ENCODE measurements around the gene KITLG. TPM values are rescaled to one million over a fixed set of nuclear protein-coding genes. Genes with fewer than 3 reads are reported as not detected.

The KITLG gene
- polyA plus RNA-seq, 2 of the 4 experiments (the other 2 are of a cell fraction): 8.0 to 10.1 TPM

DNA sequence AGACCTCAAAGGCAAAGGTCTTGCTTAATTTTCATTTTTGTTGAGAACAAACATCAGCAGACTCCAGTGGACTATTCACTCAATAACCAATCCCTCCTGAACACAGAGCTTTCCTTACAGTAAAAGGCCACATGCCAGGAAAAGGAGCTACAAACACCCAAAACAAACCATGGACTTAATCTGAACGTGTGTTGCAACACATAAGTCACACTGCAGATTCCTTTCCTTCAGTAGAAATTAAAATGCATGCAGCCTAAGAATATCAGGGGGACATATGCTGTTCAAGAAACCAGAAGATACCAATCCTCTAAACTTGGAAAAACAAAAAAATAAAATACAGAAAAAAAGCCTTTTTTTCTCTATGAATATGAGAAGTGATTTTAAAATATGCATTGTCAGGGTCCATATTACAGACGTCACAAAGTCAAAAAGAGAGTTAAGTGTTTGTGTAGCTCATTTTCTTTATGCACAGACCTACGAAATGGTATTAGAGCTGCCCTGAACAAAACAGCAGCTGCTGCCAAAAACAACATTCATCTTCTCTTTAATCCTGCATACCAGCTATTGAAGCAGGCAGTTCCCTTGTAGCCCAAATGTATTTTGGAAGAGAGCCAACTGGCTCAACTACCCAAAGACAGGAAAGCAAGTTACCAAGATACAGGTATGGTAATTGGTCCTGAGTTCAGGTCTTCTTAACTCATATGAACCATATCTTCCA, 26.2 kb downstream of the KITLG start (continued):
- TF ChIP-seq, protein P1, sequence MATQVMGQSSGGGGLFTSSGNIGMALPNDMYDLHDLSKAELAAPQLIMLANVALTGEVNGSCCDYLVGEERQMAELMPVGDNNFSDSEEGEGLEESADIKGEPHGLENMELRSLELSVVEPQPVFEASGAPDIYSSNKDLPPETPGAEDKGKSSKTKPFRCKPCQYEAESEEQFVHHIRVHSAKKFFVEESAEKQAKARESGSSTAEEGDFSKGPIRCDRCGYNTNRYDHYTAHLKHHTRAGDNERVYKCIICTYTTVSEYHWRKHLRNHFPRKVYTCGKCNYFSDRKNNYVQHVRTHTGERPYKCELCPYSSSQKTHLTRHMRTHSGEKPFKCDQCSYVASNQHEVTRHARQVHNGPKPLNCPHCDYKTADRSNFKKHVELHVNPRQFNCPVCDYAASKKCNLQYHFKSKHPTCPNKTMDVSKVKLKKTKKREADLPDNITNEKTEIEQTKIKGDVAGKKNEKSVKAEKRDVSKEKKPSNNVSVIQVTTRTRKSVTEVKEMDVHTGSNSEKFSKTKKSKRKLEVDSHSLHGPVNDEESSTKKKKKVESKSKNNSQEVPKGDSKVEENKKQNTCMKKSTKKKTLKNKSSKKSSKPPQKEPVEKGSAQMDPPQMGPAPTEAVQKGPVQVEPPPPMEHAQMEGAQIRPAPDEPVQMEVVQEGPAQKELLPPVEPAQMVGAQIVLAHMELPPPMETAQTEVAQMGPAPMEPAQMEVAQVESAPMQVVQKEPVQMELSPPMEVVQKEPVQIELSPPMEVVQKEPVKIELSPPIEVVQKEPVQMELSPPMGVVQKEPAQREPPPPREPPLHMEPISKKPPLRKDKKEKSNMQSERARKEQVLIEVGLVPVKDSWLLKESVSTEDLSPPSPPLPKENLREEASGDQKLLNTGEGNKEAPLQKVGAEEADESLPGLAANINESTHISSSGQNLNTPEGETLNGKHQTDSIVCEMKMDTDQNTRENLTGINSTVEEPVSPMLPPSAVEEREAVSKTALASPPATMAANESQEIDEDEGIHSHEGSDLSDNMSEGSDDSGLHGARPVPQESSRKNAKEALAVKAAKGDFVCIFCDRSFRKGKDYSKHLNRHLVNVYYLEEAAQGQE (IDR thresholded peaks at IDR 0.05): no peak
- no peak for TF ChIP-seq POLR2AphosphoS2 (conservative IDR thresholded peaks at IDR 0.05; ENCODE audit: low read length)

DNA sequence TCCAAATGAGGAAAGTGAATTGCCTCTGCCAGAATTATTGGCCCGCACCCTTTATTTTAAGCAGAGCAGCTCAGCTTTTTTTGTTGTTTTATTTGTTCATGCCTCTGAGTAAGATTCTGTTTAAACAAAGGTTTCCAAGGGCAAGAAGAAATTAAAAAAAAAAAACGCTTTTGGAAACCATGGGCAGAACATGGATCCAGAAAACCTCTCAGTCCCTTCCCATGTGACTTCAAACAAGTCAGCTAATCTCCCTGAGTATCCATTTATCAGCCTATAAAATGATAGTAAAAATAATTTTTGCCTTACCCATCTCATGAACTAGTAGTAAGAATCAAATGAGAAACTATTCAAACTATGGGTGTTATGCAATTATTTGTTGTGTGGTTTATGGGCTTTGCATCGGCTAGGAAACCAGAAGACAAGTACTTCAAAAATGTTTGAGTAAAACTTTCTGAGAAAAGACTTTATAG, 27.6 kb downstream of the KITLG start:
- CTCF ChIA-PET: interaction anchor here (0.9 to 2.8 kb wide), 2 partner anchors 25 to 398 kb away, joined by 3 to 8 read pairs; no protein-coding TSS in a partner anchor
- FAIRE-seq (peak; percentile 51), ATAC-seq (peak; percentile 58 to 81; a peak in 5 of 6 replicates), DNase-seq (ENCODE audit: low read depth in 1 of 2, low spot score in 1 of 2) (peak; percentile 7 to 77)
- H3K4me3 ChIP-seq: no peak overlapping the region
- no peaks in the 10 kb centered on the region for H3K9me3 ChIP-seq
- 4% methylated on average over 3 of the region's 3 CpGs for WGBS (ENCODE audit: missing lambda C conversion rate)
- H3K4me1 ChIP-seq: peaks cover 45% of the 10 kb centered on the region
- H3K27ac ChIP-seq: peak overlapping the region; percentile 60 to 75; a peak in 5 of 6 replicates
- peak overlapping the region; percentile 71 for H3K4me2 ChIP-seq
- TF ChIP-seq SREBF2 (IDR thresholded peaks at IDR 0.05) (no peak), FOSL2 (IDR thresholded peaks at IDR 0.05) (0 out of 2 replicates have a peak, but pooled peaks have one; percentile 18), FOSL2 (CRISPR knock-in tag; IDR thresholded peaks at IDR 0.05) (no peak; the same call in 1 of the 2 replicates), HOXA7 (CRISPR knock-in tag; IDR thresholded peaks at IDR 0.05) (no peak), JUN (IDR thresholded peaks at IDR 0.05) (peak; percentile 31 to 75; a peak in 2 of 5 replicates), JUNB (IDR thresholded peaks at IDR 0.05) (peak; percentile 75), GATA3 (IDR thresholded peaks at IDR 0.05; ENCODE audit: borderline replicate concordance) (peak; percentile 73; the same call in 1 of the 2 replicates), CEBPB (IDR thresholded peaks at IDR 0.05) (peak; percentile 79 to 90), EP300 (IDR thresholded peaks at IDR 0.05) (peak; percentile 42 to 56; a peak in 3 of 5 replicates)
- TF ChIP-seq, protein P2, sequence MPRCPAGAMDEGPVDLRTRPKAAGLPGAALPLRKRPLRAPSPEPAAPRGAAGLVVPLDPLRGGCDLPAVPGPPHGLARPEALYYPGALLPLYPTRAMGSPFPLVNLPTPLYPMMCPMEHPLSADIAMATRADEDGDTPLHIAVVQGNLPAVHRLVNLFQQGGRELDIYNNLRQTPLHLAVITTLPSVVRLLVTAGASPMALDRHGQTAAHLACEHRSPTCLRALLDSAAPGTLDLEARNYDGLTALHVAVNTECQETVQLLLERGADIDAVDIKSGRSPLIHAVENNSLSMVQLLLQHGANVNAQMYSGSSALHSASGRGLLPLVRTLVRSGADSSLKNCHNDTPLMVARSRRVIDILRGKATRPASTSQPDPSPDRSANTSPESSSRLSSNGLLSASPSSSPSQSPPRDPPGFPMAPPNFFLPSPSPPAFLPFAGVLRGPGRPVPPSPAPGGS (IDR thresholded peaks at IDR 0.05): peak; percentile 55; the same call in 1 of the 3 replicates
- POLR2A ChIA-PET: interaction anchor here (0.6 to 1.5 kb wide), 4 partner anchors 12 to 514 kb away, joined by 3 to 12 read pairs (median 4); partner anchors contain the start of gene KITLG

DNA sequence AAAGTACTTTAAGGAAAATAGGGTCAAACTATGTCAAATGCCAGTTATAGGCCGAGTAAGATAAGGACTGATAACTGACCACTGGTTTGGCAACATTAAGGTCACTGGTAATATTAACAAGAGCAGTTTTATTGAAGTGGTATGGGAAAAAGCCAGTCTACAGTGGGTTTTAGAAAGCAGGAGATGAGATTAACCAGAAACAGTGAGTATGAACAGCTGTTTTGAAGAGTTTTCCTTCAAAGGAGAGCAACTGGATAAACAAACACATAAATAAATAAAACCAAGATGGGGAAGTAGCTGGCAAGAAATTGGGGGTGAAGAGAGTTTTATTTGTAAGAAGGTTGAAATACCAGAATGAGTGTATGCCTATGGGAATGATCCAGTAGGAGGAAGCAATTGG, 30.3 kb downstream of the KITLG start:
- FAIRE-seq (no peak), DNase-seq (ENCODE audit: low read depth in 1 of 2, low spot score in 1 of 2) (no peak), ATAC-seq (no peak)
- POLR2A ChIA-PET: no interaction called here
- Histone ChIP-seq H3K27ac (no peak overlapping the region), H3K4me1 (peaks cover 59% of the 10 kb centered on the region), H3K4me2 (no peak overlapping the region), H3K4me3 (no peak overlapping the region), H3K9me3 (no peaks in the 10 kb centered on the region)
- CTCF ChIA-PET: no interaction called here
- WGBS (ENCODE audit: missing lambda C conversion rate): 3% methylated on average over 1 of the region's 1 CpG
- TF ChIP-seq FOSB (CRISPR knock-in tag; IDR thresholded peaks at IDR 0.05): no peak
- TF ChIP-seq, protein P3, sequence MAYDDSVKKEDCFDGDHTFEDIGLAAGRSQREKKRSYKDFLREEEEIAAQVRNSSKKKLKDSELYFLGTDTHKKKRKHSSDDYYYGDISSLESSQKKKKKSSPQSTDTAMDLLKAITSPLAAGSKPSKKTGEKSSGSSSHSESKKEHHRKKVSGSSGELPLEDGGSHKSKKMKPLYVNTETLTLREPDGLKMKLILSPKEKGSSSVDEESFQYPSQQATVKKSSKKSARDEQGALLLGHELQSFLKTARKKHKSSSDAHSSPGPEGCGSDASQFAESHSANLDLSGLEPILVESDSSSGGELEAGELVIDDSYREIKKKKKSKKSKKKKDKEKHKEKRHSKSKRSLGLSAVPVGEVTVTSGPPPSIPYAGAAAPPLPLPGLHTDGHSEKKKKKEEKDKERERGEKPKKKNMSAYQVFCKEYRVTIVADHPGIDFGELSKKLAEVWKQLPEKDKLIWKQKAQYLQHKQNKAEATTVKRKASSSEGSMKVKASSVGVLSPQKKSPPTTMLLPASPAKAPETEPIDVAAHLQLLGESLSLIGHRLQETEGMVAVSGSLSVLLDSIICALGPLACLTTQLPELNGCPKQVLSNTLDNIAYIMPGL (CRISPR knock-in tag; IDR thresholded peaks at IDR 0.05; ENCODE audit: borderline replicate concordance): no peak
- no peak for TF ChIP-seq GATA3 (IDR thresholded peaks at IDR 0.05; ENCODE audit: borderline replicate concordance)
- TF ChIP-seq NR3C1 (IDR thresholded peaks at IDR 0.05): no peak
- TF ChIP-seq CHD4 (IDR thresholded peaks at IDR 0.05; ENCODE audit: borderline replicate concordance): no peak
- TF ChIP-seq POLR2A (IDR thresholded peaks at IDR 0.05; ENCODE audit: low read length): no peak
- no peak for TF ChIP-seq CBX2 (IDR thresholded peaks at IDR 0.05; ENCODE audit: borderline replicate concordance, low read depth)
- TF ChIP-seq EP300 (IDR thresholded peaks at IDR 0.05): no peak
- no peak for TF ChIP-seq ZC3H11A (IDR thresholded peaks at IDR 0.05)
- no peak for TF ChIP-seq RARB (CRISPR knock-in tag; IDR thresholded peaks at IDR 0.05)
- no peak for TF ChIP-seq MAZ (IDR thresholded peaks at IDR 0.05; ENCODE audit: borderline replicate concordance, low read depth, low read length)
- no peak for TF ChIP-seq CBX8 (IDR thresholded peaks at IDR 0.05)
- TF ChIP-seq CEBPB (IDR thresholded peaks at IDR 0.05): no peak
- no peak for TF ChIP-seq ESRRA (IDR thresholded peaks at IDR 0.05; ENCODE audit: borderline replicate concordance, low read length)
- TF ChIP-seq JUN (IDR thresholded peaks at IDR 0.05): no peak
- TF ChIP-seq, protein P4, sequence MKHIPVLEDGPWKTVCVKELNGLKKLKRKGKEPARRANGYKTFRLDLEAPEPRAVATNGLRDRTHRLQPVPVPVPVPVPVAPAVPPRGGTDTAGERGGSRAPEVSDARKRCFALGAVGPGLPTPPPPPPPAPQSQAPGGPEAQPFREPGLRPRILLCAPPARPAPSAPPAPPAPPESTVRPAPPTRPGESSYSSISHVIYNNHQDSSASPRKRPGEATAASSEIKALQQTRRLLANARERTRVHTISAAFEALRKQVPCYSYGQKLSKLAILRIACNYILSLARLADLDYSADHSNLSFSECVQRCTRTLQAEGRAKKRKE (CRISPR knock-in tag; IDR thresholded peaks at IDR 0.05; ENCODE audit: low read depth): no peak
- no peak for TF ChIP-seq PHF8 (IDR thresholded peaks at IDR 0.05; ENCODE audit: borderline replicate concordance, low read depth)
- no peak for TF ChIP-seq ZSCAN20 (CRISPR knock-in tag; IDR thresholded peaks at IDR 0.05)
- TF ChIP-seq, protein P5, sequence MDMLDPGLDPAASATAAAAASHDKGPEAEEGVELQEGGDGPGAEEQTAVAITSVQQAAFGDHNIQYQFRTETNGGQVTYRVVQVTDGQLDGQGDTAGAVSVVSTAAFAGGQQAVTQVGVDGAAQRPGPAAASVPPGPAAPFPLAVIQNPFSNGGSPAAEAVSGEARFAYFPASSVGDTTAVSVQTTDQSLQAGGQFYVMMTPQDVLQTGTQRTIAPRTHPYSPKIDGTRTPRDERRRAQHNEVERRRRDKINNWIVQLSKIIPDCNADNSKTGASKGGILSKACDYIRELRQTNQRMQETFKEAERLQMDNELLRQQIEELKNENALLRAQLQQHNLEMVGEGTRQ (IDR thresholded peaks at IDR 0.05): no peak
